Adrenal gland (tissue), 5 donors: ENCODE data around the gene HEXIM2.

ENCODE experiments used
- POLR2A ChIP-seq, 2 donors: fragments of 450-650 bp; IDR thresholded peaks; one replicate each; pipeline ENCODE4 v1.6.1; 2017; ENCODE audit warnings: antibody characterized with exemption in 2 of 2, mild to moderate bottlenecking in 2 of 2, moderate library complexity in 1 of 2
- TF ChIP-seq, protein P1 (sequence below), 6 experiments: fragments of 450-650 bp in 4 of 6; fragments of 200-600 bp in 2 of 6; sonication (generic) in 1 of 6; IDR thresholded peaks; 1 replicate in 5 of 6; 2 replicates in 1 of 6; pipeline versions ENCODE4 v1.5.1 to v1.8.0; 2016 to 2021; ENCODE audit warnings: antibody characterized with exemption in 6 of 6, mild to moderate bottlenecking in 2 of 6, moderate library complexity in 1 of 6
- donor health status: DM: no; HTN: no; CAD: no.

DNA sequence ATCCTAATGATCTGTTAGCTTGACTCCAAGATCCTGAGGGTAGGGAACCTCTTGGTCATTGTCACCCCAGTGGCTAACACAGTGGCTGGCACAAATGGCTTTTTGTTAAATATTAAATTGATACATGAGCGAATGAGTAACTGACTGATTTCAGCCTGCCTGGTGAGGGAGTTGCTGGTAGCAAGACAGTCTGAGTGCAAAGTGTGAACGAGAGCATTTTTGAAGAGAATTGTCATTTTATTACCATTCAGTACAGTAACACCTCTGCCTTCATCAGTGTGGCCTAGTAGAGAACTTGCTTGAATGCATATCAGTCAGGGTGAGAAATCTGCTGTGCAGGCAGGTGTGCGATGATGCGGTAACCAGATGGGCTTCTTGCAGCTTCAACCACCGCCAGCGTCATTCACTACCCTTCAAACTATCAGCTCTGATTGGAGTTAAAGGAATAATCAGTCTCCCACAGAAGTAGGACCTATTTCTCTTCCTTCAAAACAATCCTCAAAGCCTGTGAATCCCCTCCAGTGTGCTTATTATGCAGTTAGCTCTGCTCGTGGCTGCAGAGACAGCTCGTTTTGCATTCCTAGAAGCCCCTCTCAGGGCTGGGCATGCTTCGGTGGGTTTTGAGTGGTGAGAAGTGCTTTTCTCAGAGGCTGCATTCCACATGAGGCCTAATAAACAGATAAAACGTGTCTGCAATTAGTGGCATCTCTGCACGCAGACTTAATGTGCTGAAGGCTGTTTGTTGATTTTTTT is 29.0 kb downstream of the HEXIM2 start:
- TF ChIP-seq, protein P1, sequence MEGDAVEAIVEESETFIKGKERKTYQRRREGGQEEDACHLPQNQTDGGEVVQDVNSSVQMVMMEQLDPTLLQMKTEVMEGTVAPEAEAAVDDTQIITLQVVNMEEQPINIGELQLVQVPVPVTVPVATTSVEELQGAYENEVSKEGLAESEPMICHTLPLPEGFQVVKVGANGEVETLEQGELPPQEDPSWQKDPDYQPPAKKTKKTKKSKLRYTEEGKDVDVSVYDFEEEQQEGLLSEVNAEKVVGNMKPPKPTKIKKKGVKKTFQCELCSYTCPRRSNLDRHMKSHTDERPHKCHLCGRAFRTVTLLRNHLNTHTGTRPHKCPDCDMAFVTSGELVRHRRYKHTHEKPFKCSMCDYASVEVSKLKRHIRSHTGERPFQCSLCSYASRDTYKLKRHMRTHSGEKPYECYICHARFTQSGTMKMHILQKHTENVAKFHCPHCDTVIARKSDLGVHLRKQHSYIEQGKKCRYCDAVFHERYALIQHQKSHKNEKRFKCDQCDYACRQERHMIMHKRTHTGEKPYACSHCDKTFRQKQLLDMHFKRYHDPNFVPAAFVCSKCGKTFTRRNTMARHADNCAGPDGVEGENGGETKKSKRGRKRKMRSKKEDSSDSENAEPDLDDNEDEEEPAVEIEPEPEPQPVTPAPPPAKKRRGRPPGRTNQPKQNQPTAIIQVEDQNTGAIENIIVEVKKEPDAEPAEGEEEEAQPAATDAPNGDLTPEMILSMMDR (IDR thresholded peaks at IDR 0.05), result no peak
- no peak for TF ChIP-seq POLR2A (IDR thresholded peaks at IDR 0.05)
